Activated CD8-positive, alpha-beta memory T cell treated with anti-CD3 and anti-CD28 coated beads, Interleukin-2, amount 50 U/mL, for 24 hours (primary cell): Measurements from ENCODE around the gene GABBR1.

Experiments
- DNase-seq: peaks from one replicate; pipeline ENCODE4 v3.0.0-alpha.2; 2020; ENCODE audit errors: extremely low read depth

Gene GABBR1

DNA sequence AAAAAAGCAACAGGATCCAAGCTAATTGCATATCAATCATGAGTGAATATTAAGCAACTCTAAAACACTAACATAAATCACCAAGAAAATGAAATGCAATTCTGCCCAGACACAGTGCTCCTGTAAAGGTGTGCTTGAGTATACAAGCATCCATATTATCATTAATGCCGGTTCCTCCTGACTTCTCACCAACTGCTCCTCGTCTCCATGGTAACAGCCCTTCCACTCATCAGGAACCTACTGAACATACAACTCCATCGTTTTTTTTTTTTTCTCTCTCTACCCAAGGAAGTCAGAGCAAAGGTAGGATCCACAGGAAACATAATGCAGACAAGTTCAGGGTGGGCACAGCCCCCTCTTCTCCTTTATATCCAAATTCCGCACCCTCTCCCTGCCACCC is 12.4 kb downstream of the GABBR1 start:
- DNase-seq: no peak

DNA sequence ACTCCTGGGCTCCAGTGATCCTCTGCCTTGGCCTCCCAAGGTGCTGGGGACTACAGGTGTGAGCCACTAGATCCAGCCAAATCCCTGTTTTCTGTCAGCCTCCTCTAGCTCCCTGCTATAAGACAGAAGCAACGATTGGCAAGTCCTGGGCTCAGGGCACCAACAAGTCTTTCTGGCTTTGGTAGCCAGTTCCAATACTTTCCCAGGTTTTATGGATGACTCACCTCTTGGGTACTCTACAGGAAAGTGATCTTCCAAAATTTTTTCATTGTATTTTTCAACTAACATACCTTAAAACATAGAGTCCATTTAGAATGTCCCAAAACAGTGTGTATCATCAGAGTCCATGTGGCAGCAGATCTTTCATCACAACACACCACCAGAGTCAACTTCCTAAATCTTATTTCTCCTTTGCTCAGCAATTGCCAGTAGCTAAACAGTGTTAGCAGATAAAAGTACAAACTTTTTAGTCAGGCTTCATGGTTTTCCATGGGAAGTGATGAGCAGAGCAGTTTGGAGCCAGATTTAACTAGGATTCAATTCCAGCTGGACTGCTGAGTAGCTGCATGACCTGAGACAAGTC is 13.3 kb downstream of the GABBR1 start:
- DNase-seq: no peak

DNA sequence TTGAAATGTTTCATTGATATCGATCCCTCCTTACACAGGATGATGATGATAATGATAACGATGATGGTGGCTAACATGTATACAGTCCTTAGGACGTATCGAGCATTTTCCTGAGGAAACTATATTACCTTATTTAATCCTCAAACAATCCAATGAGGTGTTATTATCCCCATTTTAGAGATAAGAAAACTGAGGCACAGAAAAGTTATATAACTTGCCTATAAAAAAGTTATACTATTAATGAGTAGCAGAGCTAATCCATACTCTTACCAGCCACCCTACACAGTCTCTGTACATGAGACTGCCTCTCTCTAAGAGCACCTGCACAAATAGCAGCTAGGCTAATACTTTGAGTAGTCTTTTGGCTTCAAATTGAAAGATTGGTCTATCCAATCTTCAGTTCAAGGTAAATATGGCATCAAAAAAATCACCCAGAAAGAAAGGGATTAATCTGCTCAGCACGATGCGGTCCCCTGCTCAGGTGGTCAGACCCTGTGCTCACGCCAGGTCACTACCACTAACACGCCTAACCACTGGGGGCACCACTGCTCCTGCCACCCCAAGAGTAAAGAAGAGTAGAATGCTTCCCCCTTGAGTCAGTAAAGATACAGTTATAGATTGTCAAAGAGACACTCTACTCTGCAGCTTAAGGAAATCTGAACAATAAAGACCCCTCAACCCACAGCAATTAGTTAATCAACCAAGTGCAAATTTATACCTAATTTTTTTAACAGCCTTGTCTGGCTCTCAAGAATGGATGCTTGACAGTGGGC is 15.0 kb downstream of the GABBR1 start:
- DNase-seq: no peak

GRCh38 chr6:29611426-29611825 is 21.6 kb downstream of the GABBR1 start:
- no peak for DNase-seq

GRCh38 chr6:29610540-29610939 is 22.4 kb downstream of the GABBR1 start:
- no peak for DNase-seq

GRCh38 chr6:29608131-29608530 is 24.9 kb downstream of the GABBR1 start:
- no peak for DNase-seq

GRCh38 chr6:29603930-29604329 is 29.1 kb downstream of the GABBR1 start:
- no peak for DNase-seq

GRCh38 chr6:29603456-29603855 is 29.5 kb downstream of the GABBR1 start:
- DNase-seq: no peak

GRCh38 chr6:29602564-29603361 is 30.2 kb downstream of the GABBR1 start:
- no peak for DNase-seq

DNA sequence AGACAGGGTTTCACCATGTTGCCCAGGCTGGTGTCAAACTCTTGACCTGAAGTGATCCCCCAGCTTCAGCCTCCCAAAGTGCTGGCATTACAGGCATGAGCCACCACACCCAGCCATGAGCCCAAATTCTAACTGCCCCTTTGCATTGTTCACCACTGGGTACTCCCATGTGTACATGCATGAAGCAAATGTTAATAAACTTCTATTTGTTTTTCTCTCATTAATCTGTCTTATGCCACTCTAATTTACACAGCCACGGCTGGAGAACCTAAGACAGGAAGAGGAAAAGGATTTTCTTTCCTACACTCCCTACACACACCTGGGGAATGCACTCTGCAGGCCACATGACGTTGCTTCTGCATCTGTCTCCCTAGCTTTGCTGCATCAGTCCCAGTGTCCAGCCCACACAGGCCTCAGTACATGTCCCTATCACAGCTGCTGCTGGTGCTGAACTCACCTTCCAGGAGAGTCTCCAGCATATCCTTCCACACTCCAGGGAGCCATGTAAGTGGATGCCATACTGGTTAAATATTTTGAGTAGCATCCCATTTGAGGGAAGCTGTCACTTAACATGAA is 34.7 kb downstream of the GABBR1 start:
- DNase-seq: no peak

DNA sequence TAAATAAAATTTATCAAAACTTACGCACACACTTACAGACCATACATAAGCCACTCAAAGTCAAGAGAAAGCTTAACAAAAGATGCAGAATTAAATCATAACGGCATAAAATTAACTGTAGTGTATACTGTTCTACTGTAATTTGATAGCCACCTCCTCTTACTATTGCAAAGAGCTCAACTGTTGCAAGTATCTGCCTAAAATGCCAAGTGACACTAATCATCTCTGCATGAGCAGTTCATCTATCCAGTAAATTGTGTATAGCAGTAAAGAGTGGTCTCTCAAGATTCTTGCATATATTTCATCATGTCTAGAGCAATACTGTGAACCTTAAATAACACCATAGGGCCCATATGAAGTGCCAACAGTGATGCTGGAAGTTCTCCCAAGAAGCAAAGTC is 35.8 kb downstream of the GABBR1 start:
- DNase-seq: no peak

DNA sequence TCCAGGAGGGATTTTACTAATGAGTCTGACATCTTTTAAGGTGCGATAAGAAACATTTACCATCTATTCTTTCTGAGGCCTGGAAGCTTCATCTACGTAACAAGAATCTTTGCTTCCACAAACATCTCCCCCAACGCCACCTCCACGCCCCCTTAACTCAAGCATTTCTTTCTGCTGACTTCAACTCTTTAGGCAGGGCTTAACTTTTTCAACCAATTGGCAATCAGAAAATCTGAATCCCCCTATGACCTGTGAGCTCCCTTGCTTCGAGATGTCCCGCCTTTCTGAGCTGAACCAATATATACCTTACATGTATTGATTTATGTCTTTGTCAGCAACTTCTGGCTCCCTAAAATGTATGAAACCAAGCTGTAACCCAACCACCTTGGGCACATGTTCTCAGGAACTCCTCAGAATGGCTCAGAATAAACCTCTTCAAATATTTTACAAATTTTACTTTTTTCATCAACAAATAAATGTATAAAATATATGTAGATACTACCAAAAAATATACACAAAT is 36.5 kb downstream of the GABBR1 start:
- no peak for DNase-seq

DNA sequence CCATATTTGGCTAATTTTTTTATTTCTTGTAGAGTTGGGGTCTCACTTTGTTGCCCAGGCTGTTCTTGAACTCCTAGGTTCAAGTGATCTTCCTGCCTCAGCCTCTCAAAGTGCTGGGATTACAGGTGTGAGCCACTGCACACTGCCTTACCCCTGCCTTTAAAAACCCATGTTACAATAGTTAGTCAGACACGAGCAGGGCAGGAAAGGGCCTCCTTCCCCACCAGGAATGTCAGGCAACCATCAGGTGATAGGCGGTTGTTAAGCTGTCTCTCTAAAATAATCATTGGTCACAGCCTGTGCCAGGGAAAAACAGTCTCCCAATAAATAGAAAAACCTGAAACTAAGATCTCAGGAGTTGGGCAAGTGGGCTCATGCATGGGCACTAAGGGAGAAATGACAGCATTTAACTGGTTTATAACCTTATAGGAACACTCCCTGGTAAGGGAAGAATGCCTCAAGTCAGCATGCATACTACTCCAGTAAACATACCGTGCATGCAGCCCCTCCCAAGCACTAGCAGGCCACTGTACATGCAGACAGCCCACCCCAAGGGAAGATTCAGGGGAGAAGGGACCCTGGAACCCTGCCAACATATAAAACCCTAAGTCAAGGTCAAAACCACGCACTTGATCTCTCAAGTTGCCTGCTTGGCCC is 39.7 kb downstream of the GABBR1 start:
- DNase-seq: no peak

GRCh38 chr6:29591677-29592076 is 41.3 kb downstream of the GABBR1 start:
- DNase-seq: no peak

GRCh38 chr6:29590218-29590808 is 42.7 kb downstream of the GABBR1 start:
- DNase-seq: no peak

- peak; percentile 13 for DNase-seq
These were observed 43.4 kb downstream of the GABBR1 start for GRCh38 chr6:29589423-29590048.

GRCh38 chr6:29584821-29585220 is 48.2 kb downstream of the GABBR1 start, which contains the start of gene OR2H2:
Gene OR2H2 (plus strand): TSS chr6:29585121. CDS start chr6:29587945, 2,824 bp downstream.
- DNase-seq: no peak

DNA sequence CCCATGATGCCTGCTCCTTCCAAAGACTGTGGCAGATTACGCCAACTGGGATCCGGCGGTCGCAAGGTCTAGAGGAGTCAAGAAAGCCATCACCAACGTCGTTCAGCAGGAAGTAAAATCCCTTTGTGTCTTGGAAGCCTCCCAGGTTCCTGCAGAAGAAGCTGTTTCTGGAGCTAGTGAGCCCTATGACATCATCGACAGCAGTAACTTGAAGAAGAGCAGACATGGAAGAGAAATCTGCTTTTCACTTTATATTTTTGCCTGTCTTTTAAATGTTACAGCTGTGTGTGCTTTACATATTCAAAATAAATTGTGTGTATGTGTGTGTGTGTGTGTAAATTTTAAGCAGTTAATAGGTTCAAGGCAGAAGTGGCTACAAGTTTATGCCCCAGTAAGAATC is 55.4 kb downstream of the GABBR1 start:
- DNase-seq: no peak

DNA sequence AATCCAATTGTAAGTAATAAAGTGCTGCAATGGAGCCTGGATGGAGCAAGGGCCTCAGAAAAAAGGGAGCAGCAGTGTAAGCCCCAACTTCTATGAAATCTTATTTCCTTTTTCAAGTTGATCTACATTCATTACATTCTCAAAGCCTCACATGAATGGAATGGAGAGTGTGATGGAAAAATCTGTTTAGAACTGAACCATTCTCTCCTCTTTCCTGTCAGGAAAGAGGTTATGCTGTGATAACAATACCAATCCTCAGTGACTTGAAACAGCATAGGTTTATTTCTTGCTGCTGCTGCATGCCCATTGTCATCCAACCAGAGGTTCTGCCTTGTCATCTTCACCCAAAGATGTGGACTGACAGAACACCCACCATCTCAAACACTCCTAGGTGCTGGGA is 56.9 kb downstream of the GABBR1 start:
- no peak for DNase-seq

DNA sequence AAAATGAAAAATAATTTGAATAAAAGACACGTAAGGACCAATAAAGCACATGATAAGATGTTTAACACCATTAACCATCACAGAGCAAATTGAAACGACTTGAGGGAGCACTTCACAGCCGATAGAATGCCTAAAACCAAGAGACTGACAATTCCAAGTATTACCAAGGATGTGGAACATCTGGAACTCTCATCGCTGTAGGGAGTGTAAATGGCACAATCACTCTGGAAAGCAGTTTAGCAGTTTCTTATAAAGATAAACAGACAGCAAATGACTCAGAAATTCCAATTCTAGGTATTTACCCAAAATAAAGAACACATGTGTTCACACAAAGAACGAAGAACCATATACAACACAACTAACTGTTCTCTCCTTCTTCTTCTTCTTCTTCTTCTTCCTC is 65.0 kb downstream of the GABBR1 start:
- no peak for DNase-seq

GRCh38 chr6:29567541-29567940 is 65.4 kb downstream of the GABBR1 start:
- no peak for DNase-seq
